HG03457 (cell line): ENCODE results near the gene MVD.
"Not testable (repeated sequence)": the region's sequence is repeated elsewhere in the genome, so short reads cannot be mapped to it uniquely, and the experiment has no call there.

ENCODE experiments used
- ATAC-seq: cut with Tn5 transposase; IDR thresholded peaks from one replicate; pipeline ENCODE4 v1.9.1; 2021; ENCODE audit warnings: moderate number of reproducible peaks; ENCODE audit not compliant: unreplicated experiment

MVD gene

DNA sequence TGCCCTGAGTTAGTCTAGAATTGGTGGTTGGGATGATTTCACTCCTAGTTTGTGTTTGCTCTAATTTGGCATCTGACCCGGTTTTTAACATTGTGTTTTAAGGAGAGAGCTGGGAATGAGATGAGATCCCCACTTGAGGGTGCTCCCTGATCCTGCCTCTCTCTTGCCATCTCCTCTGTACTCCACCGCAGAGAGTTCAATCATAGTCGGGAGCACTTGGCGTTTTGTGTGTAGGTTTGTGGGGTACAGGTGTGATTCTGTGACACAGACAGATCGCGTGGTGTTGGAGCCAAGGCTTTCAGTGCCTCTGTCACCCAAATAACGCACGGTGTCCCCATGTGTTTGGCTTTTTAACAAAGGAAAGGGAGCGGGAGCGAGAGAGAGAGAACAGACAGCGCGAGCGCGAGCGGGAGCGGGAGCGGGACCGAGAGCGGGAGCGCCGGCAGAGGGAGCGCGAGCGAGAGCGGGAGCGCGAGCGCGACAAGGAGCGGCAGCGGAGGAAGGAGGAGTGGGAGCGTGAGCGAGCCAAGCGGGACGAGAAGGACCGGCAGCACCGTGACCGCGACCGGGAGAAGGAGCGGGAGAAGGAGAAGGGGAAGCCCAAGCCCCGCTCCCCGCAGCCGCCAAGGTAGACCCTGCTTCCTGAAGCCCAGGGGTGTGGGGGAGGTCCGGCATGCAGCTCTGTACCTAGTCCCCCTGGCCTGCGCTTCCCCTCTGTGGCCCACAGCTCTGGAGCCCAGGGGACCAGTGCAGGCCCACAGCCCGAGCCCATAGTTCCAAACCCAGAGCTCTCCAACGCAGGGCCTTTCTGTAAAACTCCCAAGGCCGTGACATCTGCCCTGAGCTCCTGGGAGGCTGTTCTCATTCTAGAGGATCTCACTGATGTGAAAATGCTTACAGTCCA is 51.7 kb downstream of the MVD start:
- no peak for ATAC-seq

DNA sequence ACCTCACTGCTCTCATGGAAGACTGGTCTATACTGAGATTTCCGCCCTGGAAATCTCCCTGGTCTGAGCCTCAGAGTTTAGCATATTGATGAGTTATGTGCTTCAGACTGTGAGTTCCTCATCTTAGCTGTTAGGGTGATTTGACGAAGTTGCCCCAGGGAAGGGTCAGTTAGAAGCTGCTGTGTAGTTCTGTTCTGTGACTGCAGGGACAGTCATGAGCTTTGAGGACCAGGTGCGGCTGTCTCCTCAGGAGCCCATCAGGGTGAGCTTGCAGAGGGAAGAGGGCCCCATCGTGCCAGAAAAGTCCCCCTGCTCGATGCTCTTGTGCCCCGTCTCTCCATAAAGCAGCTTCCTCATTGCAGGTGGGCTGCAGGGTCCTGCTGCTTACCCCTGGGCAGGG is 52.8 kb downstream of the MVD start:
- no peak for ATAC-seq

DNA sequence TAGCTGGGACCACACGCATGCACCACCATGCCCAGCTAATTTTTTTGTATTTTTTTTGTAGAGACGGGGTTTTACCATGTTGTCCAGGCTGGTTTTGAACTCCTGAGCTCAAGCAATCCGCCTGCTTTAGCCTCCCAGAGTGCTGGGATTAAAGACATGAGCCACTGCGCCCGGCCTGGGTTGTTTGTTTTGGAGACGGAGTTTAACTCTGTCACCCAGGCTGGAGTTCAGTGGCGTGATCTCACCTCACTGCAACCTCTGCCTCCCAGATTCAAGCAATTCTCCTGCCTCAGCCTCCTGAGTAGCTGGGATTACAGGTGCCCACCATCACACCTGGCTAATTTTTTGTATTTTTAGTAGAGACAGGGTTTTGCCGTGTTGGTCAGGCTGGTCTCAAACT is 53.5 kb downstream of the MVD start:
- not testable (repeated sequence) for ATAC-seq

DNA sequence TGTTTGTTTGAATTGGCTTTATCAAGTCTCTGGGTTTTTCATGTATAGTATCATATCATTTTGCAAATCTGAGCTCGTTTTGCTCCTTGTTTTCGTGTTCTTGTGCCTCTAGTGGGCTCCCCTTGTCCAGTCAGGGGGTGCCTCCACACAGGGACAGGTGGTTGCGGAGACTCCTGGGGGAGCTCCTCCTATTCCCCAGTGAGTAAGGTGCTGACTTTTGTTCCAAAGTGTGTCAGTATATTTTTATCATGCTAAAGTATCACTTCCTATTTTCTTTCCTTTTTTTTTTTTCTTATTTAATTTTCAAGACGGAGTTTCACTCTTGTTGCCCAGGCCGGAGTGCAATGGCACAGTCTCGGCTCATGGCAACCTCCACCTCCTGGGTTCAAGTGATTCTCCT is 54.8 kb downstream of the MVD start:
- ATAC-seq = no peak

DNA sequence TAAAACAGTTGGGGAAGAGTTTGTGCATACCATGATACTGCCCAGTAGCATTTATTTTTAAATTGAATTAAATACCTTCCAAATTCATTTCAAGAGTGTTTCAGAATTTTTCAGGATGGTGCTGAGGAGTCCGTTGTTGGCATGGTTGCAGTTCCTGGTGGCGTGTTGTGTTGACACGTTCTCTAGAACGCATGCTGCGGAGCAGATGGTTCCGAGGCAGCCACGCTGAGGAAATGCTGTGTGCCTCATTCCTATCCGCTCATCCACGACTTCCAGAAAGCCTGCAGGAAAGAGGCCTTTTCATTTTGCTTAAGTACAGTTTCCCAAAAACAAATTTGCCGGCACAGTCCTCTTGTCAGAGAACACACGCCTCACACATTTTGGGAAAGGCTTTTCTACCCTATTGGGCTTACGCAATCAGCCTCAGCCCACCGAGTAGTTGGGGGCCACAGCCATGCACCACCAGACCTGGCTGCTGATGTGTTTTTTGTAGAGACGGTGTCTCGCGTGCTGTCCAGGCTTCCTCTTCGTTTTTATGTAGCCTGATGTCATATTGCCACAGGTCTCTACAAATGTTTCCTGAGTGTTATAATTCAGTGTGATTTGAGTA is 56.6 kb downstream of the MVD start:
- ATAC-seq = no peak

DNA sequence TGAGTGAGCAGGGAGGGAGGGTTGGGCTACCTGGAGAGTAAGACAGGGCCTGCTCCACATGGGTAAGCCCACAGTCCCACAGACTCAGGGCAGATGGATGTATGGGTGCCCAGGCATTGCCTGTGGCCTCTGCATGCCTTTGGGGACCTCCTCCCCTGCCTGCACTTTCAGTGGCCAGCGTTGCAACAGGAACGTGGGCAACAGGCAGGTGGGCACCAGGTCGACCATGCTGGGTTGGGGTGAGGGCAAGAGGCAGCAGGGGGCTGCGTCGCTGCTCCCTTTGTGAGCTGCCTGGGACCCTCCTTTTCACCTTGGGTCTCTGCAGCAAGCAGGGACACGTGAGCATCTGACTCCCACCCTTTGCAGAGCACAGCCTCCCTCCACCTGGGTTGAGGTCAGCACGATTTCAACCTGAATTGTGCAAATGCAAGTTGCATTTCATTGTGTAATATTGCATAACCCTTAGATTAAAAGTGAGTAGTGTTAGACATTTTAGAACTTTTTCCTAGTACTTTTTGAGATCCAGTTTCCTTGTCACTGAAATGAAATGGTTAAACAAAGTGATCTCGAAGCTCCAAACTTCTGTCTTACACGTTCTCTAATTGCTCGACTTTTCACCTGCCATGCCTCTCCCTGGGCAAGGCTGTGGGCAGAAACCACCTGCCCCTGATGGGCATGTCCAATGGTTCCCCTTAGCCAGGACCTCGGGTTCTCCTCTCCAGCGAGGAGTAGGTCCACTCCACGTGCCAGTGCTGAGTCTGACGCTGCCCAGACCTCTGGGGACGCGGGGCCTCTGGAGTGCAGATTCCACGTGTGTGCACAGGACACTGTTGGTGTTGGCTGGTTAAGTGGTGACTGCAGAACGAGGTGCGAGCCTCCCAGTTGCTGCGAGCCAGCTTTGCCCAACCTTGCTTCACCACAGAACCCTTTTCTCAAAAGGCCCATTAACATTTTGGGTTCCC is 57.4 kb downstream of the MVD start:
- ATAC-seq = no peak

DNA sequence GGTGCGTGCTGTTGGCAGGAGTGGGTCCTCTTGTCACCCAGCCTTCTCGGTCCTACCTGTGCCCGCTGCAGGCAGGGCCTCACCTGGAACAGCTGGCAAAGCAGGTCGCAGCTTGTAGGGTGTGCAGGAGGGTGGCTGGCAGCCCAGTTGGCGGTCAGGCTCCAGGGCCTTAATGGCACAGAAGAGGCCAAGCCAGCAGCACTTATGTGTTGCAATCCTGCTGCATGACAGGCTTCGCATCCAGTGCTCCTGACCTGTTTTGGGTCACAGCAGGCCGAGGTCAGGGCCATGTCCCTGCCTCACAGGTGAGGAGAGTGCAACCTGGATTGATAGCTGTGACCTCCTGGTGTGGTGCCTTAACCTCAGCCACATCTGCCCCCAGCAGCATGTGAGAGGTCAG is 60.8 kb downstream of the MVD start:
- no peak for ATAC-seq
